NB4 (cell line): ENCODE data around the gene MGAT3.

Experiments
- CTCF ChIP-seq: IDR thresholded peaks from one replicate; pipeline ENCODE4 v1.5.1; 2012; ENCODE audit warnings: low read depth, low read length
- MAX ChIP-seq: IDR thresholded peaks from 2 replicates; pipeline ENCODE4 v1.6.1; 2011; ENCODE audit warnings: low read depth, low read length
- POLR2A ChIP-seq: IDR thresholded peaks from 2 replicates; pipeline ENCODE4 v1.6.1; 2011; ENCODE audit warnings: mild to moderate bottlenecking; ENCODE audit not compliant: insufficient read length; ENCODE audit errors: extremely low read depth

- TF ChIP-seq CTCF (no peak), MAX (no peak), POLR2A (no peak)
Measured at GRCh38 chr22:39467390-39467895, 10.6 kb downstream of the MGAT3 start.
